Keratinocyte (primary cell): Measurements from ENCODE around the gene OR52B6. TPM values are rescaled to one million over a fixed set of nuclear protein-coding genes. Genes with fewer than 3 reads are reported as not detected.
A peak's percentile ranks its signal among the peaks of the same experiment; 100 is the strongest.

Experiments used
- DNase-seq: peaks from one replicate; pipeline ENCODE4 v3.0.0-alpha.2; 2011; ENCODE audit warnings: low read depth, missing footprints, low spot score
- FAIRE-seq: peaks from 2 replicates; lab custom pipeline; 2011; peaks lifted over from hg19 to GRCh38; lab: Jason Lieb, UNC
- H2AFZ ChIP-seq: 2 replicates; pipeline ENCODE4 v1.6.0; 2012; ENCODE audit warnings: low read length, control low read depth, inconsistent platforms; ENCODE audit not compliant: control insufficient read depth
- H3K27ac ChIP-seq: 2 replicates; pipeline ENCODE4 v1.5.1; 2011; ENCODE audit warnings: low read length; ENCODE audit not compliant: control insufficient read depth, insufficient read depth
- H3K27me3 ChIP-seq: 3 replicates; pipeline ENCODE4 v1.6.0; 2011; ENCODE audit warnings: low read length; ENCODE audit not compliant: control insufficient read depth, insufficient read depth; ENCODE audit errors: extremely low read depth
- H3K36me3 ChIP-seq, 2 experiments: 2 replicates in 1 of 2; 3 replicates in 1 of 2; pipeline ENCODE4 v1.5.1; 2011; ENCODE audit warnings: low read length in 2 of 2, mild to moderate bottlenecking in 1 of 2; ENCODE audit not compliant: control insufficient read depth in 2 of 2, insufficient read depth in 2 of 2; ENCODE audit errors: extremely low read depth in 1 of 2
- H3K4me1 ChIP-seq: 3 replicates; pipeline ENCODE4 v1.5.1; 2011; ENCODE audit warnings: low read length; ENCODE audit not compliant: control insufficient read depth, insufficient read depth; ENCODE audit errors: extremely low read depth
- H3K4me2 ChIP-seq: 3 replicates; pipeline ENCODE4 v1.6.0; 2011; ENCODE audit warnings: low read depth, low read length; ENCODE audit not compliant: control insufficient read depth, insufficient read depth; ENCODE audit errors: extremely low read depth
- H3K4me3 ChIP-seq, 3 experiments: fragments of 200-600 bp in 1 of 3; sonication (generic) in 1 of 3; 2 replicates in 2 of 3; 3 replicates in 1 of 3; pipeline ENCODE4 v1.5.1; 2011 to 2016; ENCODE audit warnings: low read length in 3 of 3, mild to moderate bottlenecking in 3 of 3, control low read depth in 2 of 3, inconsistent platforms in 1 of 3, low read depth in 1 of 3, mixed read lengths in 1 of 3, mixed run types in 1 of 3, moderate library complexity in 1 of 3; ENCODE audit not compliant: control insufficient read depth in 2 of 3, insufficient read depth in 2 of 3; ENCODE audit errors: extremely low read depth in 1 of 3
- H3K79me2 ChIP-seq: 2 replicates; pipeline ENCODE4 v1.6.0; 2012; ENCODE audit warnings: low read length; ENCODE audit not compliant: control insufficient read depth, insufficient read depth
- H3K9ac ChIP-seq: 3 replicates; pipeline ENCODE4 v1.6.0; 2011; ENCODE audit warnings: low read length; ENCODE audit not compliant: control insufficient read depth, insufficient read depth; ENCODE audit errors: extremely low read depth
- H3K9me1 ChIP-seq: 3 replicates; pipeline ENCODE4 v1.6.0; 2011; ENCODE audit warnings: low read length; ENCODE audit not compliant: control insufficient read depth, insufficient read depth; ENCODE audit errors: extremely low read depth
- H3K9me3 ChIP-seq: 2 replicates; pipeline ENCODE4 v1.5.1; 2012; ENCODE audit warnings: low read depth, low read length; ENCODE audit not compliant: control insufficient read depth
- H4K20me1 ChIP-seq: 3 replicates; pipeline ENCODE4 v1.6.0; 2011; ENCODE audit warnings: low read length; ENCODE audit not compliant: control insufficient read depth, insufficient read depth; ENCODE audit errors: extremely low read depth
- CTCF ChIP-seq, 3 experiments: IDR thresholded peaks in 1 of 3; conservative IDR thresholded peaks in 1 of 3; optimal IDR thresholded peaks in 1 of 3; 2 replicates in 2 of 3; 3 replicates in 1 of 3; pipeline versions ENCODE3 to v1.5.1; 2011; ENCODE audit warnings: low read length in 3 of 3, mild to moderate bottlenecking in 3 of 3, moderate library complexity in 2 of 3, control low read depth in 1 of 3, inconsistent platforms in 1 of 3; ENCODE audit not compliant: insufficient read depth in 2 of 3; ENCODE audit errors: extremely low read depth in 1 of 3
- EZH2 ChIP-seq: IDR thresholded peaks from one replicate; pipeline ENCODE4 v1.6.1; 2012; ENCODE audit warnings: inconsistent platforms, mild to moderate bottlenecking, low read length, moderate library complexity
- dilution Hi-C: fragments of 300-500 bp; cut with MboI; formaldehyde crosslinking; loops from one replicate; pipeline ENCODE4 v1.7.0; 2020; ENCODE audit warnings: low sequenced_read_pairs; ENCODE audit not compliant: extremely low pct_ligation_motif_present
- polyA plus RNA-seq, 5 experiments: library from polyadenylated mRNA; depleted of rRNA in 3 of 5; stranded (reverse) in 3 of 5; stranded (forward) in 1 of 5; unstranded in 1 of 5; fragments of >200 nt; gene quantifications; 1 replicate in 1 of 5; 2 replicates in 3 of 5; 3 replicates in 1 of 5; pipeline versions ENCODE4 v1.2.1 to v1.2.3, GENCODE V29; 2011 to 2012; ENCODE audit warnings: missing spikeins in 2 of 5, low read depth in 1 of 5, low replicate concordance in 1 of 5

Gene OR52B6
- polyA plus RNA-seq, 1 donor (not counting 4 experiments of a cell fraction or from before 2014, with no cell fraction given): not detected

- H3K9ac ChIP-seq: no peak overlapping the region
- H3K9me3 ChIP-seq: no peaks in the 10 kb centered on the region
- H3K4me3 ChIP-seq: no peak overlapping the region
- no peak for TF ChIP-seq EZH2
- no peak for TF ChIP-seq CTCF (optimal IDR thresholded peaks at IDR 0.05 in 1 of 3, IDR thresholded peaks at IDR 0.05 in 1 of 3, conservative IDR thresholded peaks at IDR 0.05 in 1 of 3; ENCODE audit: extremely low read depth in 1 of 3, insufficient read depth in 2 of 3, low read length in 3 of 3)
- no peaks in the 10 kb centered on the region for H3K79me2 ChIP-seq
- H4K20me1 ChIP-seq: no peaks in the 10 kb centered on the region
- no peak overlapping the region for H3K27ac ChIP-seq
- dilution Hi-C loops: no loop called here
- no peak overlapping the region for H3K4me2 ChIP-seq
- DNase-seq (no peak), FAIRE-seq (no peak)
- H3K9me1 ChIP-seq: no peaks in the 10 kb centered on the region
- no peaks in the 10 kb centered on the region for H3K36me3 ChIP-seq
- H2AFZ ChIP-seq: no peak overlapping the region
- peaks cover 13% of the 10 kb centered on the region for H3K4me1 ChIP-seq
- no peaks in the 10 kb centered on the region for H3K27me3 ChIP-seq
These were observed 12.5 kb downstream of the OR52B6 start for GRCh38 chr11:5593146-5593545.

- peak within 1 kb of the TSS; percentile 88 for H3K4me2 ChIP-seq
- H3K79me2 ChIP-seq: no peaks in the 10 kb centered on the region
- no peaks in the 10 kb centered on the region for H3K9me1 ChIP-seq
- H4K20me1 ChIP-seq: no peaks in the 10 kb centered on the region
- no peaks in the 10 kb centered on the region for H3K36me3 ChIP-seq
- peak within 1 kb of the TSS; percentile 47 for H3K27ac ChIP-seq
- peak within 1 kb of the TSS; percentile 47 to 66 (median 62) for H3K4me3 ChIP-seq
- dilution Hi-C loops: no loop called here
- no peaks in the 10 kb centered on the region for H3K27me3 ChIP-seq
- TF ChIP-seq CTCF (optimal IDR thresholded peaks at IDR 0.05 in 1 of 3, IDR thresholded peaks at IDR 0.05 in 1 of 3, conservative IDR thresholded peaks at IDR 0.05 in 1 of 3; ENCODE audit: extremely low read depth in 1 of 3, insufficient read depth in 2 of 3, low read length in 3 of 3) (no peak), EZH2 (no peak)
- peaks cover 17% of the 10 kb centered on the region for H3K4me1 ChIP-seq
- DNase-seq: no peak
- no peaks in the 10 kb centered on the region for H3K9me3 ChIP-seq
- FAIRE-seq: no peak
- peak within 1 kb of the TSS; percentile 96 for H2AFZ ChIP-seq
- H3K9ac ChIP-seq: peak within 1 kb of the TSS; percentile 48
These were observed 16.0 kb downstream of the OR52B6 start, which contains the start of gene TRIM6 for GRCh38 chr11:5596607-5597201. Gene TRIM6 (plus strand): TSS chr11:5596637. CDS start chr11:5596898, 261 bp downstream.
